ENCODE results near the gene ZDHHC1. TPM values are rescaled to one million over a fixed set of nuclear protein-coding genes. Genes with fewer than 3 reads are reported as not detected.
A peak's percentile ranks its signal among the peaks of the same experiment; 100 is the strongest.

Gene ZDHHC1
- total RNA-seq, 2 donors from 2014 or later = 8.4 to 10.6 TPM

DNA sequence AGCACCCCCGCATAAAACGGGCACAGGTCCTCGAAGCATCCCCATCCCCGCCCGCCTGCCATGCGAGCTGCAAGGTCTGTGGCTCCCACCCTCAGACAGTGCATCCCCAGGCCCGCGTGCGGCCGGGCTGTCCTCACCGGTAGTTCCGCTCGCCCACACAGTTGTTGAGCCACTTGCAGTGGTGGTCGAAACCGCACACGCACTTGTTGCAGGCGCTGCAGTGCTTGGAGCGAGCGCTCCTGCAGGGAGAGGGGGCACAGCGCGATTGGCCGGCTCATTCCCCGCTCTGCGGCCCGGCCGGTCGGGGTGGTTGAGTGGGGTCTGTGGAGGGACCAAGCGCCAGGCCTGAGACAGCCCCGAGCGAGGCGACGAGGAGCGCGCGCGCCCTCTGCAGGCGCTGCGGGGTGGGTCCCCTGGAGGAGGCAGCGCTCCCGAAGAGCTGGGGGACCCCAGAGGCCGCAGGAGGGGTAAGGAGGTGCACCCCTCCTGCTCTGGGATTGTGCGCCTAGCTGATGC lies 17.0 kb downstream of the ZDHHC1 start:
- H3K27me3 ChIP-seq (ENCODE audit: control insufficient read depth, insufficient read depth, low read length, poor library complexity, severe bottlenecking) = peaks cover 18% of the 10 kb centered on the region
- Mint-ChIP-seq H3K9me3 (no peaks in the 10 kb centered on the region), H3K27me3 (ENCODE audit: insufficient read depth) (peaks cover 50% of the 10 kb centered on the region), H3K36me3 (ENCODE audit: low read depth) (no peaks in the 10 kb centered on the region), H3K27ac (no peak overlapping the region), H3K4me3 (no peak overlapping the region), H3K4me1 (peaks cover 3% of the 10 kb centered on the region)
- no peak overlapping the region for H3K27ac ChIP-seq (ENCODE audit: low read depth, low read length)
- WGBS, 2 experiments (ENCODE audit: insufficient coverage in 1 of 2, insufficient read length in 1 of 2) = 39 to 79% methylated on average over 12 to 42 of the region's 42 CpGs
- no peak overlapping the region for H3K9ac ChIP-seq (ENCODE audit: extremely low read depth, low read length, poor library complexity, severe bottlenecking)
- TF ChIP-seq, protein P1, sequence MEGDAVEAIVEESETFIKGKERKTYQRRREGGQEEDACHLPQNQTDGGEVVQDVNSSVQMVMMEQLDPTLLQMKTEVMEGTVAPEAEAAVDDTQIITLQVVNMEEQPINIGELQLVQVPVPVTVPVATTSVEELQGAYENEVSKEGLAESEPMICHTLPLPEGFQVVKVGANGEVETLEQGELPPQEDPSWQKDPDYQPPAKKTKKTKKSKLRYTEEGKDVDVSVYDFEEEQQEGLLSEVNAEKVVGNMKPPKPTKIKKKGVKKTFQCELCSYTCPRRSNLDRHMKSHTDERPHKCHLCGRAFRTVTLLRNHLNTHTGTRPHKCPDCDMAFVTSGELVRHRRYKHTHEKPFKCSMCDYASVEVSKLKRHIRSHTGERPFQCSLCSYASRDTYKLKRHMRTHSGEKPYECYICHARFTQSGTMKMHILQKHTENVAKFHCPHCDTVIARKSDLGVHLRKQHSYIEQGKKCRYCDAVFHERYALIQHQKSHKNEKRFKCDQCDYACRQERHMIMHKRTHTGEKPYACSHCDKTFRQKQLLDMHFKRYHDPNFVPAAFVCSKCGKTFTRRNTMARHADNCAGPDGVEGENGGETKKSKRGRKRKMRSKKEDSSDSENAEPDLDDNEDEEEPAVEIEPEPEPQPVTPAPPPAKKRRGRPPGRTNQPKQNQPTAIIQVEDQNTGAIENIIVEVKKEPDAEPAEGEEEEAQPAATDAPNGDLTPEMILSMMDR (conservative IDR thresholded peaks at IDR 0.05) = peak; percentile 96
- no peak overlapping the region for H3K4me3 ChIP-seq (ENCODE audit: low read length)
- no peaks in the 10 kb centered on the region for H3K36me3 ChIP-seq (ENCODE audit: control insufficient read depth, insufficient read depth, low read length)
- no peaks in the 10 kb centered on the region for H3K9me3 ChIP-seq (ENCODE audit: control insufficient read depth, low read length)
- peaks cover 8% of the 10 kb centered on the region for H3K4me1 ChIP-seq (ENCODE audit: control insufficient read depth, insufficient read depth, low read length)
- DNase-seq = peak; percentile 92

DNA sequence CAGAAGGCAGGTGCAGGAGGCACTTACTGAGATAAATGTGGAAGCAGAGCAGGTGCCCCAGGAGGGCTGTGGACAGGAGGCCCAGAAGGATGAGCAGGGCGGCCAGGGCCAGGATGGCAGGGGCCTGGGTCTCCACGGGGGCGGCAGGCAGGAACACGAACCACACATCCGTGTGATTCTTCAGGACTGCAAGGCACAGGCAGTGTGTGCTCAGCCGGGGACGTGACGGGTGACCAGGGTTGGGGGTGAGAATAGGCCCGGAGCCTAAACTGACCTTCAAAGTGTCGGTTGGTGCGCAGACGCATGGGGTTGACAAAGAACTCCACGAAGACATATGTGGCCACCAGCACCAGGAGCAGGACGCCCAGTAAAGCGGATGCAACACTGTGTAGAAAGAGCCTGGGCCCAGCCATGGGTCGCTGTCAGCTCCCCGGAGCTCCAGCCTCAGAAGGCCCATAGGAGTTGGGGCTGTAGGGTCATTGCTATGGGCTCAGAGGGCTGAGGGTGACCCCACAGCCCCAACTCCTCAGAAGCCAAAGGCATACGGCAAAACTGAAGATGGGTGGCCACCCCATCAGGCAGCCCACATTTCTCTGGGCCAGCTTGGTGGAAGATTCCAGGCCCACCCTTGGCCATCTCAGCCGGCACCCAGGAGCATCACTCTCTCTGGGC lies 17.6 kb downstream of the ZDHHC1 start:
- Mint-ChIP-seq H3K27ac (no peak overlapping the region), H3K4me3 (no peak overlapping the region), H3K4me1 (peaks cover 3% of the 10 kb centered on the region), H3K36me3 (ENCODE audit: low read depth) (no peaks in the 10 kb centered on the region), H3K9me3 (no peaks in the 10 kb centered on the region), H3K27me3 (ENCODE audit: insufficient read depth) (peaks cover 56% of the 10 kb centered on the region)
- no peak for DNase-seq
- Histone ChIP-seq H3K36me3 (ENCODE audit: control insufficient read depth, insufficient read depth, low read length) (no peaks in the 10 kb centered on the region), H3K4me1 (ENCODE audit: control insufficient read depth, insufficient read depth, low read length) (peaks cover 8% of the 10 kb centered on the region), H3K9me3 (ENCODE audit: control insufficient read depth, low read length) (no peaks in the 10 kb centered on the region), H3K27me3 (ENCODE audit: control insufficient read depth, insufficient read depth, low read length, poor library complexity, severe bottlenecking) (peaks cover 24% of the 10 kb centered on the region), H3K9ac (ENCODE audit: extremely low read depth, low read length, poor library complexity, severe bottlenecking) (no peak overlapping the region), H3K4me3 (ENCODE audit: low read length) (no peak overlapping the region), H3K27ac (ENCODE audit: low read depth, low read length) (no peak overlapping the region)
- TF ChIP-seq, protein P1 (conservative IDR thresholded peaks at IDR 0.05) = no peak
- WGBS, 2 experiments (ENCODE audit: insufficient coverage in 1 of 2, insufficient read length in 1 of 2) = 93 to 98% methylated on average over 12 to 19 of the region's 19 CpGs

DNA sequence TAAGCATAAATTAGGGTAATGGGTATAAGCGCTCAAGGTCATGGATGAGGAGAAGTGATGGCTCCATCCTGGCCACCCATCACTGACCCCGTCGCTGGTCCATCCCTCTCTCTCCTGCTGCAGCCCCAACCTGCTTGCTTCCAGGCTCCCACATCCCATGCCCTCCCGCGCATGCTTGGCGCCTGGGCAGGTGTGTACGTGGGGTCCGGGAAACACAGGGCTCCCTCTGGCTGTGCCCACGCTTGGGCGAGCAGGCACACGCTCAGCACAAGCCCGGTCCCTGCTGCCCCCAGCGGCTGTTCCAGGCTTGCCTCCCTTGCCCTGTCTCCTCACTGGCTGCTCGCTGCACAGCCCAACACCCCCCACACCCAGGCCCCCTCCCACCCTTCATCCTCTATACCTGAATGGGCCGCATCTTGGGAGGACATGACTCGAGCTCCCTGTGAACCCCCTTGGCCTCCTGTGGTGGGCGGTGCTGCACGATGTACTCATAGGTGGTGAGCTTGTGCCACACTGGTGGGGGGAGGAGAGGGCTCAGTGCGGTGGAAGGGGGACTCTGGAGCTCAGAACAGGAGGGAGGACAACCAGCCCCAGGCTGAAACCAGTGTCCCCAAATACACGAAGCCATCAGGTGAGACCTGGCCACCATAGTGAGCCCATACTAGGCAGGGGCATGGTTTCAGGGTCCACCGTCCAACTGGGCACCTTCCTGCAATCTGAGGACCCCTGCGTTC lies 18.3 kb downstream of the ZDHHC1 start:
- Histone ChIP-seq H3K4me3 (ENCODE audit: low read length) (no peak overlapping the region), H3K9ac (ENCODE audit: extremely low read depth, low read length, poor library complexity, severe bottlenecking) (no peak overlapping the region), H3K27ac (ENCODE audit: low read depth, low read length) (no peak overlapping the region), H3K36me3 (ENCODE audit: control insufficient read depth, insufficient read depth, low read length) (no peaks in the 10 kb centered on the region), H3K4me1 (ENCODE audit: control insufficient read depth, insufficient read depth, low read length) (peaks cover 9% of the 10 kb centered on the region), H3K27me3 (ENCODE audit: control insufficient read depth, insufficient read depth, low read length, poor library complexity, severe bottlenecking) (peaks cover 31% of the 10 kb centered on the region), H3K9me3 (ENCODE audit: control insufficient read depth, low read length) (no peaks in the 10 kb centered on the region)
- DNase-seq = peak; percentile 48
- H3K36me3 Mint-ChIP-seq (ENCODE audit: low read depth) = no peaks in the 10 kb centered on the region
- H3K4me1 Mint-ChIP-seq = peaks cover 3% of the 10 kb centered on the region
- H3K4me3 Mint-ChIP-seq = no peak overlapping the region
- no peak overlapping the region for H3K27ac Mint-ChIP-seq
- WGBS, 2 experiments (ENCODE audit: insufficient coverage in 1 of 2, insufficient read length in 1 of 2) = 93 to 96% methylated on average over 8 to 22 of the region's 22 CpGs
- TF ChIP-seq, protein P1 (conservative IDR thresholded peaks at IDR 0.05) = no peak
- H3K9me3 Mint-ChIP-seq = no peaks in the 10 kb centered on the region
- H3K27me3 Mint-ChIP-seq (ENCODE audit: insufficient read depth) = peaks cover 61% of the 10 kb centered on the region

Measured in endodermal cell (in vitro differentiated cells).